ENCODE results near the gene EPC1.
A peak's percentile ranks its signal among the peaks of the same experiment; 100 is the strongest.
"Not testable (repeated sequence)": the region's sequence is repeated elsewhere in the genome, so short reads cannot be mapped to it uniquely, and the experiment has no call there.

The EPC1 gene

DNA sequence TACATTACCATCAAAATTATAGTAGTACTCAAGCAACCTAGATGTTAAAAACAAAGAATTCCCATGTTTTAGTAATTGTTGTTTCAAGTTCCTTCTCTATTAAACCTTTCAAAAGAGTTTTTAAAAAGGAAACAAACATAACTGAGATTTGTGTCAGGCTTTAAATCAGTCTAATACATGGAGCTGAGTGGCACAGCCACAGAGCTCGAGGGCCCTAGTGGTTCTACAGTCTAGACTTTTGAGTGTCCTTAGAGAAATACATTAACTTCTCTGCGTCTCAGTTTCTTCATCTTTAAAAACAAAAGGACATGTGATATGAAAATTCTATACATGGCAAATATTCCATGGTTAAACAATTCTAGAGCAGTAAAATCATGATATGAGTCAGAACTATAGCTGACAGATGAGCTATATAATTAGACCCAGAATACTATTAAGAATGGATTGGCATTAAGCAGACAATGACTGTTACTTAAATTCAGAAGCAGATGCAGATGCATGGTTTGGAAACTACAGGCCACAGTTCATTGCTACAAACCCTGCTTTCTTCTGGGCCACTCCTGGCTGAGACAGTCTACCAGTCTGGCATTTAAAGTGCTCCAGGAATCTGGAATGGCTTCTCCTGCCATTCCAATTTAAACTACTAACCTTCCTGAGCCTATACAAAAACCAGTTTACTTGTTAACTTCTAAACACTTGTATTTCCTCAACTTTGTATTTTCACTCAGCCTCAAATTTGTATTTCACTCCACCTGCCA, 77.4 kb downstream of the EPC1 start:
- DNase-seq, result no peak

DNA sequence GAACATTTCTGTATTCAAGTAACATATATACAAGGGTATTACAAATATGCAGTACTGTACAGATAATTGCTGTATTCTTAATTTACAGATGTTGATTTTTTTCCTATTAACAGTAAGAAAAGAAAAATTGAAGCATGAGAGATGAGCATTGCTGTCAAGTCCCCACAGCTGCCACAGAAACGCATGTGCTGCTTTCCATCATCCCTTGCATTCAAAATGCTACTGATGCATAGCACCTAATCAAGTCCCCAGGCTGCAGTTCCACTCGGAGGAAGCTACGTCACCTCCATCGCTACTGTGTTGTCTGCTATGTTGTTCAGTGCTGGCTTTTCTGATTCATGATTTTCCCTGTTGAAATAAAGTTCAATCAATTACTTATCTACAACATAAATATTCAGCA, 78.2 kb downstream of the EPC1 start:
- DNase-seq, result no peak

DNA sequence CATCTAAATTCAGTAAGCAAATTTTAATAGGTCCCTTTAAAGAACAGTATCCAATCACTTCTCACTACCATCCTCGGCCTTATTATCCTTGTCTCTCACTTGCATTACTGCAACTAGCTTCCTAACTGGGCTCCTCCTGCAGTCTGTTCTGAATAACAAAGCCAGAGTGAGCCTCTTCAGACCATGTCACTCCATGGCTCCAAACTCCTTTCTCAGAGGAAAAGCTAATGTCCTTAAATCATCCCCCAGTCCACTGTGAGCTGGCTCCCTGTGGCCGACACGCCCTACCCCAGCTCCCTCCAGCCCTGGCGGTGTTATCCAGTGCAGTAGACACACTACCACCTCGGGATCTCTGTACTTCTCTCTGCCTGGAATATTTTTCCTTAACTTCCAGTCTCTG, 80.0 kb downstream of the EPC1 start:
- no peak for DNase-seq

DNA sequence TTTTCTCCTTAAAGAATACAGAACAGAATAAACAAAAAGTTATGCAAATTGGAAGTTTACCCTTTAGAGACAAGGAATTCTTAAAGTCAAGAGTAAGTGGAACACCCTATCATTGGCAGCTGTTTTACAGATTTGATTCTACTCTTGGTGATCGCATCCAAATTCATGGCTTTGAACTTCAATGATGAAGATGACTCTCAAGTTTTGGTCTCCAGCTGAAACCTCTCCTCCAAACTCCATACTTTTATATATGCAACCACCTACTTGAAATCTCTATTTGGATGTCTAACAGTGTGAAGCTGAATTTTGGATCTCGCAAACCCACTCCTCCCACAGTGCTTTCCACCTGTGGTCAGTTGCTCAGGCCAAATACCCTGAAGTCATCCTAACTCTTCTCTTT, 80.4 kb downstream of the EPC1 start:
- no peak for DNase-seq

DNA sequence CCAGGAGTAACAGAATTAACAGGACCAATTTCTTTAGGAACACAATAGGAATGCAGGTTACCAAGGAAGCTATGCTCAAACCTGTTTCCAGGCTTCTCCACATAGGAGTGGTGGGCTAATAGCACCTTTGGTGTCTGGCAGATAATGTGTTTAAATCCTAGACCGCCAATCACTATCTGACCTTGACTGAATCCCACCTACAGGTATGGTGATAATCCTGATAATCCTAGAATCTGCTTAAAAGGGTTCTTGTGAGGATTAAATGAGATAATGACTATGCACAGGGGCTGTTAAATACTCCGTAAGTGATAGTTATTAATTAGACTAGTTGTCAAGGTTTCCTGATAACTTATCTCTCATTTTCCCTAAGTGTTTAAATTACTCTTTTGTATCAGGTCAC, 81.2 kb downstream of the EPC1 start:
- no peak for DNase-seq

DNA sequence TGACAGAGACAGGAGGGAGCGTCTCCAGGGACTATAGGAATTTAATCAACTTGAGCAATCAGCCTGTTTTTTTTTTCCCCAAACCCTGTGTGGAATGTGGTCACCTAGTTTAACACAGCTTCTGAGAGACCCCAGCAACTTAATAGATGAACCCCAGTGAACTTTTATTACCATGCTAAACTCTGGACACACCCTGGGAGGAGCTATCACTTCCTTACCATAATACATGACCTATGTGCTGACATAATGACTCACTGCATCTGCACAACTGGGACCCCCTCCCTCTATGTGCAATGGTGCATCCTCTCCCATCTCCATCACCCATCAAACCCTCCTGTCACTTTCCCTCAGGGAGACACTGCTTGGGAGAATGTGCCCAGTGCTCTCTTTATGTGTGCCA, 83.7 kb downstream of the EPC1 start:
- DNase-seq, result no peak

DNA sequence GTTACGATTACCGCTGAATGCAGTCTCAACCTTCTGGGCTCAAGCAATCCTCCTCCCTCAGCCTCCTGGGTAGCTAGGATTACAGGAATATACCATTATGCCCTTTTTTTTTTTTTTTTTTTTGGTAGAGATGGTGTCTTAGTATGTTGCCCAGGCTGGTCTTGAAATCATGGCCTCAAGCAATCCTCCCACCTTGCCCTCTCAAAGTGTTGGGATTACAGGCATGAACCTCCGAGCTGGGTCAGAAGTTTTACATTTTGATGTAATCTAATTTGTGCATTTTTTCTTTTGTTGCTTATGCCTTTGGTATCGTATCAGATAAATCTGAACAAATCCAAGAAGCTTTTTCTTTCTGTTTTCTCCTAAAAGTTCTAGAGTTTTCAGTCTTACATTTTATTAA, 87.4 kb downstream of the EPC1 start:
- DNase-seq, result no peak

DNA sequence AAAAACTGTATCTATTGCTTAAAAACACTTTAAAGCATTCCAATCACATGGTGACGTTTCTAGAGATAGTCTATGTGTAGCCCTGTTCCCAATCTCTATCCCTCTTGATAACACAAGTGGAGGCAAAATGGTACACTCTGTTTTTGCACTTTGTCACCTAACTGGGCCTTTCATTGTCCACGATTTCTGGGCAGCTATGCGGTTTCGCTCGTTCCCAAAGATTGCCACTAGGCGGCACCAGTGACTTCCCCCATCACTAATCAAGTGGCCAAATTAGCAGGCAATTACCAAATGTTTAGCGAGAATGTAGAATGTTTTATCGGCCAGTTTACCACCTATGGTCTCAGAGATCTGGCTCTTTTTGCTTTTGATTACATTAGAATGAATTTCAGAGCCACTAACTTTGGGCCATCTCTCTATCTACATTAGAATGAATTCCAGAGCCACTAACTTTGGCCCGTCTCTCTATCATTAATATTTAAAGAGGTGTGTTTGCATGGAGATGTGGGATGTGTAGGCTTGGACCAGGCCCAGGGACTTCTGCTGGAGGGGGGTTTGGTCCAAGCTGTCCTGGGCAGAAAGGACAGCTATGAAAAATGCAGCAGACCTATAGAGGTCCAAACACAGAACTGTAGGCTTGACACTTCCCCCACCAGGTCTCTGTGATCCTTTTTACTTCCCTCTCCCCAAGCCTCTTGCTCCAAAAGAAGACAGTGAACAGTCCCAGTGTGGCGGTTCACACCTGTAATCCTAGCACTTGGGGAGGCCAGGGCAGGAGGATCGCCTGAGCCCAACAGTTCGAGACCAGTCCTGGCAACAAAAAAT, 90.1 kb downstream of the EPC1 start:
- DNase-seq, result peak; percentile 57

DNA sequence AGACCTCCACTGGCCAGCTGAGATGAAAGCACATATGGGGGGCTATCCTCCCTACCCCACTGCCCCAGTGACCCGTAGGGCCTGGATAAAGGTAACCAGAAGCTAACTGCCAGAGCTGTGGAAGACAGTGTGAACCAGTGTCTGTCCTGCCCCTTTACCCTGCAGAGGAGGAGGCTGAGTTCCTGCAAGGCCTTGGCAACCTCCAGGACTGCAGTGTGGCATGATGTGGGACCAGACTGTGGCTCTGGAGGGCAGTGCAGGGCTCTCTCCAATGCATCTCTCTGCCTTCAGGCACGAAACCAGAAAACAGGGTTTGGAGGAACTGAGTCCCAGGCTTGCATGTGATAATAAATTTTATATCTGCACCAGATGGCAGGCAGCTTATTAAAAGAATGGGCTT, 93.1 kb downstream of the EPC1 start:
- DNase-seq, result no peak

DNA sequence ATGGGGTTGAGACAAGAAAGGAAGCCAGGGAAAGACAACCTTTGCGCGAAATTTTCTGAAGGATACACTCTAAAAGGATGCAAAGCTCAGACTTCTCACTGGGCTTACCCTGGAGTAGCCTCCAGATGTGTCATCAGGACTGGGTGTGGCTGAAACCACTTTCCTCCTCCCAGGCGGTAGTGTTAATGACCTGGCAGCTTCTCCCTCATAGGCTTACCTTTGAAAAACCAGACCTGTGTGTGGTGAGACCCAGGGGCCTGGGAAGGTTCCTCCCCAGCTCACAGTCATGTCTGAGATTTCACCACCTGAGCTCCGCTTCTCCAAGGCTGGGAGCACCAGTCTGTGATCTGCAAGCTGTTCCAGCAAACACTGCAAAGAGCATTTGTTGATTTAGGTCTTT, 93.7 kb downstream of the EPC1 start:
- no peak for DNase-seq

DNA sequence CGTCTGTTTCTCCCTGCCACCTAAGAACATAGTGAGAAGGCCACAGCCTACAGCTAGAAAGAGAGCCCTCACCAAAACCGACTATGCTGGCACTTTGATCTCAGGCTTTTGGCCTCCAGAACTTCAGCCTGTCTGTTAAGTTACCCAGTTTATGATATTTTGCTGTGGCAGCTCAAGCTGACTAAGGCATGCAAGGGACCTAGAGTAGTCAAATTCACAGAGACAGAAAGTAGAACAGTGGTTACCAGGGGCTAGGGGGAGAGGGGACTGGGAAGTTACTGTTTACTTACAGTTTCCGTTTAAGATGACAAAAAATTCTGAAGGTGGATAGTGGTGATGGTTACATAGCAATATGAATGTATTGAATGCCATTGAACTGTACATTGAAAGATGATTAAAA, 96.5 kb downstream of the EPC1 start:
- DNase-seq, result not testable (repeated sequence)

DNA sequence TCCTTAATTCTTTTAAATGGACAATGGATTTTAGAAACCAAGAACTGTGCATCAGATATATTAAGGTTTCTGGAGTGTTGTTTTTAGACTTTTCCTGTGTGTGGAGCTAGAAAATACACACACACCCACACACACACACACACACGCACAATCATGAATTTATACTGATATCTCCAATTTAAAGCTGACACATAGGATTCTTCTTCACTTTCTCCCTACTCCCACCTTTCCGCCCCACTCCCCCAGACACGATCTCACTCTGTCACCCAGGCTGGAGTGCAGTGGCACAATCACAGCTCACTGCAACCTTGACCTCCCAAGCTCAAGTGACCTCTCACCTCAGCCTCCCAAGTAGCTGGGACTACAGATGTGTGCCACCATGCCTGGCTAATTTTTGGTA, 100.3 kb downstream of the EPC1 start:
- DNase-seq, result no peak

DNA sequence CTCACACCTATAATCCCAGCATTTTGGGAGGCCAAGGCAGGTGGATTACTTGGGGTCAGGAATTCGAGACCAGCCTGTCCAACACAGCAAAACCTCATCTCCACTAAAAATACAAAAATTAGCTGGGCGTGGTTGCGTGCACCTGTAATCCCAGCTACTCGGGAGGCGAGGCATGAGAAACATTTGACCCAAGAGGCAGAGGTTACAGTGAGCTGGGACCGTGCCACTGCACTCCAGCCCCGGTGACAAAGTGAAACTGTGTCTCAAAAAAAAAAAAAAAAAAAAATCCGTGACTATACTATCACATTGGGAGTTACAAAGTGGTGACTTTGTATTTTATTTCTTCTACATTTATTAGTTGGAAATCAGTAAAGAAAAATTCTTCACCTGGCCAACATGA, 101.2 kb downstream of the EPC1 start:
- no peak for DNase-seq

DNA sequence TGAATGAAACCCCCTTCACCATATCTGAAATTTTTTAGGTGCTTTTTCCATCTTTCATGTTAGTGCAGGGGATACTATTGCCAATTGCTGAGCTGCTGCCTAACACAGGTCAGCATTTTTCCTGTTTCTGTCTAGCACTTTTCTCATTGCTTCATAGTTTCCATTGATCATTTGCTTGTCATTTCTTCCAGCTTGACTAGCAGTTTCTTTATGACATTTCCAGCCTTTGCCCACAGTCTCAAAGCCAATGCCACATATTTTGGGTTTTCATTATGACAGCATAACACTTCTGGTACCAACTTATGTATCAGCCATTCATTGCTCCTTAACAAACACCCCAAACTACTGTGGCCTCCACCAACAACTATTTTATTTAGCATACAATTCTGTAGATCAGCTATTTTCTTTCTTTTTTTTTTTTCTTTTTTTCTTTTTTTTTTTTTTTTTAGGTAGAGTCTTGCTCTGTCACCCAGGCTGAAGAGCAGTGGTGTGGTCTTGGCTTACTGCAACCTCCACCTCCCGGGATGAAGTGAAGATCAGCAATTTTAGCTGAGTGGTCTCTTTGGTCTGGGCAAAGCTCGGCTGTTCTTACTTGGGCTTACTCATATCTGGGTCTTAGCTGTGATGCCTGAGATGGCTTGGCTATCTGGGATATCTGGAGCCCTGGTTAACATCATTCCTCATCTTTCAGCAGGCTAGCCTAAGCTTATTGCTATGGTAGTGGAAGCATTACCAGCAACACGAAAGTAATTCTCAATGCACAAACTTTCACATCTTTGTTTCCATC, 102.3 kb downstream of the EPC1 start:
- DNase-seq, result no peak

DNA sequence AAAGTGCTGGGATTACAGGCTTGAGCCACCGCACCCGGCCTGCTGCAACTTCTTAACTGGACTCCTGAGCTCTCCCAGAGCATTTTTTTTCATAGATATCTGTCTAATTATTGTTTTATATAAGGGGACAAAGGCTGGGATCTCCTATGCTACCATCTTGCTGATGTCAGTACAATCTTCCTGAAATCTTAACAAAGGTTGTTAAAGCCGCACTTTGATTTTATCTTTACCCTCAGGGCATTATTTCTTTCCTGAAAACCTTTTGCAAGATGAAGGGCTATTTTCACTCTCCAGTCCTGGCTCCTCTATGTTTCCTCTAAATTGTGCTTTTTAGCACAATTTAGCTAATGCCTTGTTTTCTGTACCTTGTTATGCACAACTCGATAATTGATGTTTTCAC, 102.9 kb downstream of the EPC1 start:
- no peak for DNase-seq

DNA sequence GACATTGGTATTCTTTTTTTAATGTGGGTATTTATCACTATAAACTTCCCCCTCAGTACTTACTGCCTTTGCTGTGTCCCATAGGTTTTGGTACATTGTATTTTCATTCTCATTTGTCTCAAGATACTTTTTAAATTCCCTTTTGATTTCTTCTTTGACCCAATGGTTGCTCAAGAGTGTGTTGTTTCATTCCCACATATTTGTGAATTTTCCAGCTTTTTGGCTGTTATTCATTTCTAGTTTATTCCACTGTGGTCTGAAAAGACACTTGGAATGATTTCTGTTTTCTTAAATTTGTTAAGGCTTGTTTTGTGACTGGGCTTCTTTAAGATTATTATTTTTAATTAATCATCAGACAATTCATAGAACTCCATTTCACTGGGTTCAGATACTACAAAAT, 105.0 kb downstream of the EPC1 start:
- no peak for DNase-seq

DNA sequence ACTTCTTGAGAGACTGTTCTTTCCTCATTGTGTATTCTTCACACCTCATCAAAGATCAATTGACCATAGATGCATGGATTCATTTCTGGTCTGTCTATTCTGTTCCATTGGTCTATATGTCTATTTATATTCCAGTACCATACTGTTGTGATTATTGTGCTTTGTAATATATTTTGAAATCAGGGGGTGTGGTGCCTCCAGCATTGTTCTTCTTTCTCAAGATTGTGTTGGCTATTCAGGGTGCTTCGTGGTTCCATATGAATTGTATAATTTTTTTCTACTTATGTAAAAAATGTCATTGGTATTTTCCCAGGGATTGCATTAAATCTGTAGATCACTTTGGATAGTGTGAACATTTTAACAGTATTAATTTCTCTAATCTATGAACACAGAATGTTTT, 106.5 kb downstream of the EPC1 start:
- DNase-seq, result no peak

DNA sequence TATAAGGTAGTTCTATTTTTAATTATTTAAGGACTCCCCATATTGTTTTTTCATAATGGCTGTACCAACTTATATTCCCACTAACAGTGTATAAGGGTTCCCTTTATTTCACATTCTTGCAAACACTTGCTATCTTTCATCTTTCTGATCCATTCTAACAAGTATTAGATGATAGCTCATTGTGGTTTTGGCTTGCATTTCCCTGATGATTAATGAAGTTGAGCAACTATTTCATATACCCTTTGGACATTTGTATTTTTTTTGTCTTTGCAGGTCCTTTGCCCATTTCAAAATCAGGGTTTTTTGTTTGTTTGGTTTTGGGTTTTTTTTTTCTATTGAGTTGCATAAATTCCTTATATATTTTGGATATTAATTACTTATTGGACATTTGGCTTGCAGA, 107.2 kb downstream of the EPC1 start:
- no peak for DNase-seq

DNA sequence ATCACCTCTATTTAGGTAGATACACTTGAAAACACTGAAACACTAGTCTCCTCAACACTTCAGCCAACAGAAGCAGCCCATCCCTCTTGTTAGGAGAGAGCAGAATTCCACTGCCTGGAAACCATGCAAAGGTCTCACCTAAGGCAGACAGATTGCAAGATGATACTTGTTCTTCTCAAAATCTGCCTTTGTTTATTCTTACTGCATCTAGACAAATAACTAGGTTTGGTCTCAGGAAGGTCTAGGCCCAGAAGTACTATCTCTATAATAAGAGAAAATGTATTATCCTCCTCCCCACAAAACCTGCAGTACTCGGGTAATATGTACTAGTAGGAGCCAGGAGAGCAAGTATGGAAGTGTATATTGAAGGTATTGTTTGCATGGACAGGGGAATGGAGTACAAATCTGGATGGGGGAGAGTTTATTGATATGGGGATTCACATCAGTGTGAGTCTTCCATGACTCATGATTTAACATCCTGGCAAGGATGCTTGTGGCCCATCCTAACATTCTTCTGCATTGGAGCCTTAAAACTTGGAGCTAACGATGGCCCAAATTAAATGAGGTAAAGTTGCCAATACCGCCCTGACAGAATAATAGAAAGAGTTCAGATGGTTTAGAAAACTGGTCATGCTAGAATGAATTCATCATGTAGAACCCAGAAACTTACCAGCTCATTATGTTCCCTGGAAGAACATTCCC, 109.2 kb downstream of the EPC1 start:
- no peak for DNase-seq

DNA sequence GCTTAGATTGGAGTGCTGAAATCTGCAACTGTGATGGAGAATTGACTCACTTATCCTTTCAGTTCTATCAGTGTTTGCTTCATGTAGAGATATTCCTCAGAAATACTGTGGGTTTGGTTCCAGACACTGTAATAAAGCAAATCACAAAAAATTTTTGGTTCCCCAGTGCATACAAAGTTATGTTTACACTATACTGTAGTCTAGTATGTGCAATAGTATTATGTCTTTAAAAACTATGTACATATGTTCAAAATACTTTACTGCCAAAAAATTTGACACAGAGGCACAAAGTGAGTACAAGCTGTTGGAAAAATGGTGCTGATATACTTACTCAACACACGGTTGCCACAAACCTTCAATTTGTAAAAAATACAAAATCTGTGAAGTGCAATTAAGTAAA, 112.5 kb downstream of the EPC1 start:
- no peak for DNase-seq

DNA sequence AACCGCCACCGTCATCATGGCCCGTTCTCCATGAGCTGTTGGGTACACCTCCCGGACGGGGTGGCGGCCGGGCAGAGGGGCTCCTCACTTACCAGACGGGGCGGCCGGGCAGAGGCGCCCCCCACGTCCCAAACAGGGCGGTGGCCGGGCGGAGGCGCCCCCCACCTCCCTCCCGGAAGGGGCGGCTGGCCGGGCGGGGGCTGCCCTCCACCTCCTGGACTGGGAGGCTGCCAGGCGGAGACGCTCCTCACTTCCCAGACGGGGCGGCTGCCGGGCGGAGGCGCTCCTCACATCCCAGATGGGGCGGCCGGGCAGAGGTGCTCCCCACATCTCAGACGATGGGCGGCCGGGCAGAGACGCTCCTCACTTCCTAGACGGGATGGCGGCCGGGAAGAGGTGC, 113.6 kb downstream of the EPC1 start:
- not testable (repeated sequence) for DNase-seq

DNA sequence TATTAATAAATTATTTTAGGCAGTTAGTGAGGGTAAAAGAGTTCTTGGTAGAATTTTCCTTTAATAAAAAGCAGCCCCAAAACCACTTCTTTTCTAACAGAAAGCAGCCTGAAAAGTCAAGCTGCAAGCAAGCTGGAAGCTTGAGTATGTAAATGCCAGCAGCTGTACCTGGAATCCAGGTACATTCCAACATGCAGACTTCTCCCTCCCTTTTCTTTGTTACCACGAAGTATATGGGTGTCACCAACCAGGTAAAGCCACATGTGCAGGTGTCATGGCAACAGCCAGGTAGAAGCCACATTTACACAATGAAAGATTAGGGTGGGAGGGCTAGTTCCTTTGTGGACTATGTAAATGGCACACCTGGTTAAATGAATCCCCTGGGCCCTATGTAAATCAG, 114.6 kb downstream of the EPC1 start:
- no peak for DNase-seq

DNA sequence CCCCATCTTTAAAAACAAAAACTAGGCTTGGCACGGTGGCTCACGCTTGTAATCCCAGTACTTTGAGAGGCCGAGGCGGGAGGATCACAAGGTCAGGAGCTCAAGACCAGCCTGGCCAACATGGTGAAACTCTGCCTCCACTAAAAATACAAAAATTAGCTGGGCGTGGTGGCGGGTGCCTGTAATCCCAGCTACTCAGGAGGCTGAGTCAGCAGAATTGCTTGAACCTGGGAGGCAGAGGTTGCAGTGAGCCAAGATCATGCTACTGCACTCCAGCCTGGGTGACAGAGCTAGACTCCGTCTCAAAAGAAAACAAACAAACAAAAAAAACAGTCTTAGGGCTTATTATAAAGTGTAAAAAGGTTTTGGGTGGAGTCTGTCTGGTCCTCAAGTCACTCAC, 117.2 kb downstream of the EPC1 start:
- not testable (repeated sequence) for DNase-seq
